Fibroblast of lung (primary cell): ENCODE measurements around the gene PSRC1.

ENCODE experiments used
- EZH2 ChIP-seq: IDR thresholded peaks from 2 replicates; pipeline ENCODE4 v1.5.1; 2012; ENCODE audit warnings: low read length, control low read depth, mild to moderate bottlenecking; ENCODE audit errors: missing control alignments
- TF ChIP-seq, protein P1 (sequence below), 2 donors: IDR thresholded peaks in 1 of 2; conservative IDR thresholded peaks in 1 of 2; 1 replicate in 1 of 2; 2 replicates in 1 of 2; pipeline ENCODE4 v1.5.1; 2011 to 2012; ENCODE audit warnings: low read length in 2 of 2, control low read depth in 1 of 2, inconsistent platforms in 1 of 2, low read depth in 1 of 2, mild to moderate bottlenecking in 1 of 2

DNA sequence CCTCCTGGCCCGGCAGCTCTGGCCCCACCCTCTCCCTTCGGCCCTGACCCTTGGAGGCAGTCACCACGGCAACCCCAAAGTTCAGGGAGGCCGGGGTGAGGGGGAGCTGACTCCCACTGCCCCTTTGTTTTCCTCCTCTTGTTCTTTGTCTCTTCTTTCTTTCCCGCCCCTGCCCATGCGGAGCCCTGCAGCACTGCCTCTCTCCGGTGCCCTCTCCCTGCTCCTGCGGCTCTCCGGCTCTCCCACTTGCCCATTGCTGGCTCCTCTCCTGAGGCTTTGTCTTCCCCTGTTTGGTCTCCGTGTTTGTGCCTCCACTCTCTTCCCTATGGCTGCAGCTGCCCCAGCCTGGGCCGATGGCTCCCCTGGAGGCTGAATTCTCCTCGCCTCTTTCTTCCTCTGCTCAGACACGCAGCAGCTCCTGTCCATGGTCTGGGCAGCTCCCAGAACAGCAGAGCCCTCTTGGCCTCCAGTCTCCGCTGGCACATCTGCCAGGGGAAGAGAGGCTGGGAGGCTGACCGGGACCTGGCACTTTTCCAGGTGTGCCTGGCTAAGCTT, 27.8 kb downstream of the PSRC1 start:
- TF ChIP-seq, protein P1, sequence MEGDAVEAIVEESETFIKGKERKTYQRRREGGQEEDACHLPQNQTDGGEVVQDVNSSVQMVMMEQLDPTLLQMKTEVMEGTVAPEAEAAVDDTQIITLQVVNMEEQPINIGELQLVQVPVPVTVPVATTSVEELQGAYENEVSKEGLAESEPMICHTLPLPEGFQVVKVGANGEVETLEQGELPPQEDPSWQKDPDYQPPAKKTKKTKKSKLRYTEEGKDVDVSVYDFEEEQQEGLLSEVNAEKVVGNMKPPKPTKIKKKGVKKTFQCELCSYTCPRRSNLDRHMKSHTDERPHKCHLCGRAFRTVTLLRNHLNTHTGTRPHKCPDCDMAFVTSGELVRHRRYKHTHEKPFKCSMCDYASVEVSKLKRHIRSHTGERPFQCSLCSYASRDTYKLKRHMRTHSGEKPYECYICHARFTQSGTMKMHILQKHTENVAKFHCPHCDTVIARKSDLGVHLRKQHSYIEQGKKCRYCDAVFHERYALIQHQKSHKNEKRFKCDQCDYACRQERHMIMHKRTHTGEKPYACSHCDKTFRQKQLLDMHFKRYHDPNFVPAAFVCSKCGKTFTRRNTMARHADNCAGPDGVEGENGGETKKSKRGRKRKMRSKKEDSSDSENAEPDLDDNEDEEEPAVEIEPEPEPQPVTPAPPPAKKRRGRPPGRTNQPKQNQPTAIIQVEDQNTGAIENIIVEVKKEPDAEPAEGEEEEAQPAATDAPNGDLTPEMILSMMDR (conservative IDR thresholded peaks at IDR 0.05 in 1 of 2, IDR thresholded peaks at IDR 0.05 in 1 of 2; ENCODE audit: low read depth in 1 of 2, low read length in 2 of 2), result no peak
- TF ChIP-seq EZH2, result no peak
